Ammon's horn (tissue), 1 donor: ENCODE measurements around the gene SMIM5.
"Not testable (repeated sequence)": the region's sequence is repeated elsewhere in the genome, so short reads cannot be mapped to it uniquely, and the experiment has no call there.

Experiments used
- DNase-seq: peaks from one replicate; pipeline ENCODE4 v3.0.0-alpha.2; 2016; ENCODE audit warnings: low spot score

SMIM5 gene

DNA sequence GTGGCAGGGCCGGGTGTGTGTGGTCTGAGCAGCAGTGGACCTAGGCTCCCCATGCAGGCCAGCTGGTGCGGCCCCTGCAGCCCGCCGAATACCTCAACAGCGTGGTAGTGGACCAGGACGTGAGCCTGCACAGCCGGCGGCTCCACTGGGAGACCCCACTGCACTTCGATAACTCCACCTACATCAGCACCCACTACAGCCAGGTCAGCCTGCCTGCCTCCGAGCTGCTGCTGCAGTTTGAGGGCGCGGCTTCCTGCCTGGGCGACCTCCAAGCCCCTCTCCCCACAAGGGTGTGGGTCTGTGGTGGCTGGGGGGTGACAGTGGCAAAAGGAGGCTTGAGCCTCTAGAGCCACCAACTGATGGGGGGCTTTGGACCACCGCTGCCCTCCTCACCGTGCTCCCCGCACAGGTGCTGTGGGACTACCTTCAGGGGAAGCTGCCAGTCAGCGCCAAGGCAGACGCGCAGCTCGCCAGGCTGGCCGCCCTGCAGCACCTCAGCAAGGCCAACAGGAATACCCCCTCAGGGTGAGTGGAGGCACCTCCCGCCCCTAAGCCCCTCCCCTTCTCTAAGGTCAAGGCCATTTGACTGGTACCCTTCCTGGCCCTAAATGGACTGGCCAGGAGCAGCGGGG is 8.4 kb upstream of the SMIM5 start:
- DNase-seq = no peak

DNA sequence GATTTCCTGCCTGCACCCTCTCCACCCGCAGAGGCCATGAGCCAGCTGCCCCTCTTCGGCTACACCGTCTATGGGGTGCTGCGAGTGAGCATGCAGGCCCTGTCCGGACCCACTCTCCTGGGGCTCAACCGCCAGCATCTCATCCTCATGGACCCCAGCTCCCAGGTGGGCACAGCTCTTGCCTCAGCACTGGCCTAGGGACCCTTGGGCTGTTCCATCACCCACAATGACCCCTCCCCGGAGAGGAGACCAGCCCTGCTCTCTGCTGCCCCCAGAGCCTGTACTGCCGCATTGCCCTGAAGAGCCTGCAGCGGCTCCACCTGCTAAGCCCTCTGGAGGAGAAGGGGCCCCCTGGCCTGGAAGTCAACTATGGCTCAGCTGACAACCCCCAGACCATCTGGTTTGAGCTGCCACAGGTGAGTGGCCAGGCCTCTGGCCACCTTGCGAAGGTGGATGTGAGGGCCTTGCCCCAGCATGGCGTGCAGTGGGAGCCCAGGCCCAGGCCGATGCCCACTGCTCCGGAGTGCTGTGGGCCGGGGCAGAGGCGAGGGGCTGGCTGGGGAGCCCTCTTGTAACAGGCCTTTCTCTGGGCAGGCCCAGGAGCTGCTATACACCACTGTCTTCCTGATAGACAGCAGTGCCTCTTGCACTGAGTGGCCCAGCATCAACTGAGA is 7.3 kb upstream of the SMIM5 start:
- DNase-seq = no peak

DNA sequence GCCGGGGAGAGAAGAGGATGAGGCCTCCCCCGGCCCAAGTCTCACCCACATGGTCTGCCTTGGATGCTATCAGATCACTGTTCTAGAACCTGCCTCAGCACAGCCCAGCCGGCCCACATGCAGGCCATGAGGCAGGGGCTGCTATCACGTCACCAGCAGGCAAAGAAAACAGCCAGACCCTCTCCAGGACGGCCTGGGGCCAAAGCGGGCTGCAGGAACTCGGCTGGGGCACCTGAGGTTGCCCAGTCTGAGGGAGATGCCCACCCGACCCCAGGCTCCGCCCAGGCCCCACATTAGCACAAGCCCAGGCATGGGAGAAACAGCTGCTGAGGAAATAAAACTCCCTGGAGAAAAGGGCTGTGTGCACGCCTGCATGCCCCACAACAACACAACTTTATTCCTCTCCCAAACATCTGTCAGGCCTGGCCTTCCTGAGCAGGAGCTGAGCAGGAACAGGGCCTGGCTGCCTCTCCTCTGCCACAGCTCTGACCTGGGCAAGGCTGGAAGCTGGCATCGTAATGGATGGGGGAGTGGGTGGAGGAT is 6.7 kb upstream of the SMIM5 start:
- DNase-seq = no peak

DNA sequence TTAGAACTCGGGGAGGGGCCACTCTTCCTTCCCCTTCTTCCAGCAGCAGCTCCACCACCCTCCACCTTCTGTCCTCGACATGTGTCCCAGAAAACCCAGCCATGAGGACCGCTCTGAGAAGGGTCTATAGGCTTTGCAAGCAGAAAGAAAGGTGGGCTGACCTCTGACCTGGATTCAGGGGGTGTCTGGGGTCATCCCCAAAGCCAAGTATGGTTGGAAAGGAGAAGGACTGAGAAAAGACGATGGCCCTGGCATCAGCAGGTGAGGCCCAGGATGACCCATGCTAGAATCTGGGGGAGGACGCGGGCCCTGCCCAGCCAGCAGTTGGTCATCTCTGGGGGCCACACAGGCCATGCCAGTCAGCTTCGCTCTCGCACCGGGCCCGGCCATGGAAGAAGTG is 6.1 kb upstream of the SMIM5 start:
- DNase-seq = no peak

DNA sequence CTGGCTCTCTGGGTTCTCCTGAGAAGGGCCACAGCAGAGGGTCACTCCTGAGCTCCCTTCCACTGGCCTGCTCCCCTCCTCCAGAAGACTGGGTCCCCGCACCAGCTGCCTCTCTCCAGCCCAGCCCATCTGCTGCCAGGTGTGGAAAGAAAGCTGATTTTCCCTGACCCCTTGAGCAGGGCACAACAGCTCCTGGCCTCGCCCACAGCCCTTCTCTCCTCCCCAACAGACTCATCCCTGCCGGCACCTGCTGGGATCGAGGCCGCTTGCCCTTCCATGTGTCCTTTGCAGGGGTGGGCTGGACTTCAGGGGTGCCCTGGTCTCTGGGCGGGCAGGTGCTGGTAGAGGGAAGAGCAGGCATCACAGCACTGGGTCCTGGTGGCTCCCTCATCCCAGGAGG is 4.8 kb upstream of the SMIM5 start:
- DNase-seq = no peak

DNA sequence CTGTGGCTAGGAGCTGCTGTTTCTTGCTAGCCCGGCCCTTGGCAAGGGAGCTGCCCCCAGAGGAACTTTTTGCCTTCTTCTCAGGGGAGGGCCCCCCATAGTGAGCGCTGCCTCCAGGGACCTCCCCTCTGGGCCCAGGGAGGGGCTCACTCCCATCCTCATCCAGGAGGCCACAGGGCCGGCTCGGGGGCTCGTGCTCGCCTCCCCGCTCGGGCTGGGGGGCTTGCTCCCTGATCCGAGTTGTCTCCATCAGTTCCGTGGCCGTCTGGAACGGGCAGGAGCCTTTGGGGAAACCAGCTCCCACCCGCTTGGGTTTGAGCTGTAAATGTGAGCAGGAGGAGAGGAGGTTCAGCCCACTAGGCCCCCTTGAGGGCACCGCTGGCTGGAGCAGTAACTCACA is 4.1 kb upstream of the SMIM5 start:
- DNase-seq = no peak

DNA sequence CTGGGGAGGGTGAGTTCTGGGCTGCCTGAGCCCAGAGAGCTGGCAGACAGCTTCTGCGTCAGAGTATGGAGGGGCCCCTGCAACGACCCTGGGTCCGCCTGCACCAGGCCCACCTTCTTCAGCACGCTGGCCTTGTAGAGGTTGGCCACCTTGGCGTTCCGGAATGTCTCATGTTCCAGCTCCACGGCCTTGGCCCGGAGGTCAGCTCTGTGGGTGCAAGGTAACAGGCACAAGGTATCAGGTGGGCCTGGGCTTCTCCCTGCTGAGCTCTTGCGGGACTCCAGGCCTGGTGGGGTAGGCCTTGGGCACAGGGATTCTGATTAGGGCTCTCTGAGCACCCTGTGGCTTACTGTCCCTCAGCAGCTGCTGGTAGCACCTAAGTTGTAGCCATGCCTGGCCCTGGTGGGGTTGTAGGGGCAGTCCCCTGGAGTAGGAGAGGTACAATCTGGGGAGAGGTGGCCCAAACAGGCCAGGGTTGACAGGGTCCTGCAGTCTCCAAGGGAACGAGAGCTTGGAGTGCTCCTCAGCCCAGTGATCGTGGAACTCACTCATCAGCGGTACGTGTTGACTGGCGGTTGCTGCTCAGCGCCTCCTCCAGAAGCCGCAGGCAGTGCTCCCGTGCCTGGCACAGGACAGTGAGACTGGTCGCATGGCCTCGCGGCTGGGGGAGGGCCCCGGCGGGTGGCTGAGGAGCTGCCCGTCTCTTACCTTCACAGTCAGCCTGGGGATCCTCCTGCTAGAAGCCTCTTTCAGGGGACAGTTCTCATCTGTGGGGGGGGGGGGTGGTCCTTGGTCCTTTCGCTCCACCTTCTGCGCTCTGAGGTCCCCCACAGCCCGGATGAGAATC is 2.9 kb upstream of the SMIM5 start:
- DNase-seq = no peak

DNA sequence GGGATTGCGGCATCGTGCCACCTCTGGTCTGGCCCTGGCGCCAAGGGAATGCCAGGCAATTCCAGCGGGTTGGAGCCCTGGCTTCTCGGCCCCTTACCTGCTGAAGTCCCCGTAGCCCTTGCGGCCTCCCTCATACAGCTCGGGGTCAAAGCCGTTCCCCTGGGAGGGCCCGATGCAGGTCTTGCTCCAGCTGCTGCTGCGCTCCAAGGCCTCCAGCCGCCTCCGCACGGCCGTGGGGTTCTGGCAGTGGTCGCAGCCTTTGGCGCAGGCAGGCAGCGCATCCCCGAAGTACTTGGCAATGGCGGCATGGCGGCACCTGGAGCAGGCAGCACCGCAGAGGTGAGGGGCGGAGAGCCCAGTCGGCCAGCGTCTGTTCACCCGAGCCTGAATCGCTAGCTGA is 1.9 kb upstream of the SMIM5 start:
- DNase-seq = no peak

DNA sequence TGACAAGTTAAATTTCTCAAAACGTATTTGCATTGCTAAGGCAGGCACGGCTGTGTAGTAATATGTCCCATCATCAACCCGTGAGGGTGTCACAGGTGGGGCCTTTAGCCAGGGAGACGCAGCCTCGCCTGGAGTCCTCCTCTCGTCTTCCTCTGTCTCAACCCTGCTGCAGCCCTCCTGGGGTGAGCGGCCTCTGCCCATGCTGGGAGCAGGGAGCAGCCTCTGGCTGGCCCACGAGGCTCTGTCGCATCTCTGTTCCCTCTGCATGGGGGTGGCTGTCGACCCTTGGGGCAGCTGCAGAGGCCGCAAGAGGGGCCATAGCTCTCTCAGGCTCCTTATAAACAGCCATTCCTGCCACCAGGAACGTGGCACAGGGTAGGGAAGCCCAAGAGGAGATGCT is 806 bp upstream of the SMIM5 start:
- no peak for DNase-seq

DNA sequence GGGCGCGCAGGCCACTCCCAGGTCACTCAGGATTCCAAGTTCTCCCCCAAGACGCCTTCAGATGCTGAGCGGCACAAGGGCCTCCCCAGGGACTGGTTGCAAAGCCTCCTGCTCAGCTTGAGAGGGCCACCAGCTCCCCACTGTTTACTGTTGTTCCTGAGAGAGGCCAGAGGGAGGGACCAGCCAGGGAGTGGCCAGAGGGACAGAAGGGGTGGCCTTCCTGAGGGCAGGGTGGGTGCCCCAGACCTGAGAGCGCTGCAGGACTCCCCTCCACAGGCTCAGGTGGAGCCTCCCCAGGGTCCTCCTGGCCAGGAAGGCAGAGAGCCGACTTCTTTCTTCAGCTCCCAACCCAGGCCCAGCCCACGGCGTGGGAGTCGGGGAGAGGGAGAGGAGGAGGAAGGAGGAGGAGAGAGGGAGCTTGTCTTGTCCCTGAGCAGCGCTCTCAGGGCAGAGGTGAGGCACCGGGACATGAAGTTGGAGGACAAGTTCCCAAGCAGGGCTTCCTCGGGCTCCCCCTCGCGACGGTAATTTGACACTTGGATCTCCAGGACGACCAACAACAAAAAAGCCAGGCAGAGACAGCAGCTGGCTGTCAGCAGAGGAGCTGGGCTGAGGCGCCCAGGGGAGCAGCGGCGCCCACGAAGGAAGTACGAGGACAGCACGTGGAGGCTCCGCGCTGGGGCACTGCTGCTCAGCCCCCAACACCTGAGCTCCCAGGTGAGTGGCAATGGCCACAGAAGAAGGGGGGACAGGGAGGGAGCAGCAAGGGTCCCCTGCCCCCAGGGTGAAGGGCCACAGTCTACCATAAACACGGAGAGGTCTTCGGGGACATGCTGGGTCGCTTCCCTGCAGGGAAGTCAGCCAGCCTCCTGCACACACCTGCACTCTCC is 497 bp downstream of the SMIM5 start:
- DNase-seq = peak; percentile 87

DNA sequence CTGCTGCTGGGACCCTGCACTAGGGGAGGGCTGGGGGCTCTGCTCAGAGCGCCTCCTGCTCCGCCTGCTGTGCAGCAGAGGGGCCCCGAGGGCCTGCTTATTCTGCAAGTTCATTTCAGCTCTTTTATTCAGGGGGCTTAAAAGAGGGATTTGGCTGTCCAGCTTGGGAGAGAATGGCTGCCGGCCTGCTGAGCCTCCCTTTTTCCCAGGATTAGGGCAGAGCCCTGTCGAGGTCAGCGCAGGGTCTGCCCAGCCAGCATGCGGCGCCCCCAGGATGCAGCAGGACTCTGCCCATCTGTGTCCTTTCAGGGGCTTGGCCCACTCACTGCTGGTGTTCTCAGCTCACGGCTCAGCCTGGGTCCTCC is 1.1 kb downstream of the SMIM5 start:
- DNase-seq = no peak

DNA sequence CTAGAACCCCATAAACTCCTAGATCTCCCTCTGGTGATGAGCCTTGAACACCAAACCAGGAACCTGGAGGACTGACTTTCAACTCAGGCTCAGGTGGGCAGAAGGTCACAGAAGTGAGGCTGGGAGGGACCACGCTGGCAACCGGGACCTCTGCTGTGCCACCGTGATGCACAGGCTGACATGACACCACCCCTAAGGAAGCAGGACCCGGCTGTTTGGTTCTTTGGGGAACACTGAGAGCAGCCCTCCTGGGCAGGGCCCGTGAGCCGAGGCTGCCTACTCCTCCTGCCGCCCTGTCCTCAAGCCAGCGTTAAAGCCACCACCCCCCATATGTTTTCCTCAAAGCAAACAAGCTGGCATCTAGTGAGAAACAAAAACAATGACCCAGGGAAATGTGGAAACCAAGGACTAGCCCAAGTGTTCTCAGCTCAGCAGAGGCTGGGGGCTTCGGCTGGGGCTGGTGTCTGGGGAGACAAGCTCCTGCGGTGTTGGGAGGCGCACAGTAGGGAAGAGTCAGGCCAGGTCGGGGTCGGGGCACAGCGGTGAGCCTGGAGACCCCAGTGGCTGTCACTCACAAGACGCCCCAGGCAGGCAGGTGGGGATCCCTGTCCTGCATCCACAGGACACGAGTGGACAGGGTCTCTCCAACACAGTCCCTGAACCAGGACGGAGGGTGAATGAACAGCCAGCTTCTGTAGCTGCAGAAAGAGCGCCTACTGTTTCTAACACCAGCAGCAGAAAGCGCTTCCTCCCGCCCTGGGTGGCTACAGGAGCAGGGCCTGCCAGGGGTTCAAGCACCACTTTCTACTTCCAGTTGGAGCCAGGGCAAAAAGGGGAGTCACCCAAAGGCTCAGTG is 1.7 kb downstream of the SMIM5 start:
- no peak for DNase-seq

DNA sequence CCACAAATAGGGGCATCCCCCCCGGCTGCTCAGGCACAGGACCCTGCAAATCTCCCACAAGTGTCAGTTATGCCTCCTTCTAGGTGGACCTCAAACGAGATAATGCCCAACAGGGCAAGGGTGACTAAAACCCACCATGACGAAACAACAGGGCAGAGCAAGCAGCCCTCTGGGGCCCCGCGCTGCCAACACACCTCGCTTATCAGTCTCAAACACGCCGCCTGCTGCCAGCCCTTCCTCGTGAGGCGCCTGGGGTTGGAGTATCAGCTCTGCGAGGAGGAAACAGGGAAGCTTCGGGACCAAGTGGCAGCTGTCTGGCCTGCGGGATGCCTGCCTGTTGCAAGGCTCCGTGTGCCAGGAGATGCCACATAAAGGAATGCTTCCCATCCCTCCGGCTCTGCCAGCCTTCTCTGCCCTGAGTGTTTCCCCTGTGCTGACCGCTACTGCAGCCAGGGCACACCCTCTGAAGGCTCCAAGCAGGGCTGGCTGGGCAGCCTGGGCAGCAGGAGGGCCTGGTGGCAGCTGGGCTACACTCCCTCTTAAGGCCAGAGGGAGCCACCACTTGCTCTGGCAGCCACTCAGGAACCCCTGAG is 2.5 kb downstream of the SMIM5 start:
- peak; percentile 59 for DNase-seq

DNA sequence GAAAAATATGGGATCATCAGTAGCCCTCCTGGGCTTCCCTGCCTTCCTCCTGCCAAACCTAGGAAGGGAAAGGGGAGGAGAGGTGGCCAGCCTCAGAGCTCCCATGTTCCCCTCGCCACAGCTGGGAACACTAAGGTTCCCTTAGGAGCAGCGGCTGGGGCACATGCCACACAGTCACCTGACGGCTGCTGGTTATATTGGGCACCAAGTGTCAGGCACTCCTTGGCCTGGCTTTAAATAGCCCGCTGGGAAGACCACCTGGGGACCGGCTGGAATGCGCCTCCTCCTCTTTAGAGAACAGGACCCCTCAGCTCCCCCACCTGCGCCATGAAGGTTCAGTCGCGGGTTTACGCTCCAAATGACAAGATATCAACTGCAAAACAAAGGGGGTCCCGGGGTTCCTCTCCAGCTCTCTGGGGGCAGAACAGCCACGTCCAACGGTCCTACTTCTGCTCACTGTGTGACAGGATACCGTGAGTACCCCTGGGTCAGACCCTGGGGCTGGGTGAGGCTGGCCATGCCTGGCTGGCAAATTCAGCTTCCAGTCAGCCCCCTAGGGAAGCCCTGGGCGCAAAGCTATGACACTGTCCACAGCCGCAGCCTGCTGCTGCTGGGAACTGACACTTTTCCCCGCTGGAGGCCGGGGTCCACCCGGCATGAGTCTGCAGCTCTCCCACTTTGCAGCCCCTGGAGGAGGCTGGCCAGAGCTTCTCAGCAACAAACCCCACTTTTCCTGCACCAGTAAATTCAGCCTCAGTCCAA is 3.3 kb downstream of the SMIM5 start:
- no peak for DNase-seq

DNA sequence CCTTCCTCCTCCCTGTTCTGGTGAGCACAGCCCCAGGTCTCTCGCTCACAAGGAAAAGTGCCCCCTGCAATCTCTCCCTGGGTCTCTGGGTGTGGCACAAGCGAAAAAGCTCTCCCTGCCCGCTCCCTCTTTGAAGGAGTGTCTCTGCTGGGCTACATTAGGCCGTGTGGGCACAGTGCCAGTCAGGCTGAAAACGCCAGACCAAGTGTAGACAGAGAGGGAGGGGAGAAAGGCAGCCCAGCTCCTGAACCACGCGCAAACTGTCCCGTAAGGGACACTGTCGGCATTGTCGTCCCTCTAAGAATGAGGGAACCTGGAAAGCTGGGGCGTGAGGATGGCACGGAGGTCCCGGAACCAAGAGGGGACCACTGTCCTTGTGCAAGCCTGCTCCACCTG is 3.9 kb downstream of the SMIM5 start:
- DNase-seq = peak; percentile 73

DNA sequence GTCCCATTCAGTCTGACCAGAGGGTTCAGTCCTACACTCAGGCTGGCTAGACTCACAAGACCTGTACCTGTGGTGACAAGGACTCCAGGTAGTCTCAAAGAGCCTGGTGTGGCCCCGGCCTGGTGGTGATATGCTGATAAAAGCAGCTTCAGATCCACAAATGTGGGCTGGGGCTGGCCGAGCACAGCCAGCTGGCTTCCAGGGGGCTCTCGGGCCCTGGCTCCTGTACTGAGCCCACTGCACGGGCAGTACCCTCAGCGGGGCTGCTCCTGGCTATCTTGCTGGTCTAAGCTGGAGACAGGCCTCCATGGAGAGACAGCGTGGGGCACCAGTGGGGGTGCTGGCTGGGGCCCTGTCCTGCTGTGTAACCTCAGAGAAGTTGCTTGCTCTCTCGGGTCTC is 4.3 kb downstream of the SMIM5 start:
- DNase-seq = no peak

DNA sequence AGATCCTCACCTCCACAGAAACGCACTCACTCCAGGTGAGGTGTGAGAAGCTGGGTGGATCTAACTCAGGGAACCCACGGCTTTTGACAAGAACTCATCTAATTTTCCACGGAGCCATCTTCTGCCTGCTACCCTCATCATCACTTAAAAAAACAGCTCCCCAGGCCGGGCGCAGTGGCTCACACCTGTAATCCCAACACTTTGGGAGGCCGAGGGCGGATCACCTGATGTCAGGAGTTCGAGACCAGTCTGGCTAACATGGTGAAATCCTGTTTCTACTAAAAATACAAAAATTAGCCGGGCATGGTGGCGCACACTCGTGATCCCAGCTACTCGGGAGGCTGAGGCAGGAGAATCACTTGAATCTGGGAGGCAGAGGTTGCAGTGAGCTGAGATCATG is 4.8 kb downstream of the SMIM5 start:
- not testable (repeated sequence) for DNase-seq

DNA sequence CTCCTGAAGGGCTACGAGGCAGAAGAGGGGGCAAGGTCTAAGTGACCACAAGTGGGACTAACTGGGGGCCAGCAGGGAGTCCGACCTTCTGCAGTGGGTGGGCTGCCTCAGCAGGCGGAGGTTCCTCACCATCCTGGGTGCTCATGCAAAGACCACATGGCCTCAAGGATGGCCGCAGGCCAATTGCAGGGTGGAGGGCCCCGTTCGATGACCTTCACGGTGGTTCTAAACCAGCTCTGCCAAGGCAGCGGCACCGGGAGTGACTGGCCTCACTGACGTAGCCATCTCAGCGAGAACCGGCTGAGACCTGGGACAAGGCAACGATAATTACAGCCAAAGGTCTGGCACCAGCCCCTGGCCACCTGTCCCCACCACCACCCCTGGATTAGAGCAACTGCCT is 5.7 kb downstream of the SMIM5 start:
- DNase-seq = no peak

DNA sequence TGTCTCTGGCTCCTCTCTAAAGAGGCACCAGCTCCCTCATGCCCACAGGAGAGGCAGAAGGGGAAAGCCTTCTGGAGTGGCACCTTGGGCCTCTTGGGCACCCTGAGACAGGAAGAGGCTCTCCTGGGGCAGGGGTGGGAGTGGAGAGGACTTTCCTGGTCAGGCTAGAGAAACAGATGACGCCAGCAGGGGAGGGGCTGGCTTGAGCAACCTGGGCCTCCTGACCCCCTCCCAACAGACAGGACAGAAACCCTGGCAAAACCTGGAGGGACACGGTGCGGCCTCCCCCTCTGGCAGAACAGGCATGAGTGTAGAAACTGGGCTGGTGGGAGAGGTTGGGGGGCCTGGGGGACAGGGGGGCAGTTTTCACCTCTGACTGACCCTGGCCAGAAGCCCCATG is 6.1 kb downstream of the SMIM5 start:
- DNase-seq = no peak
